ENCODE data around the gene PDCD2. TPM values are rescaled to one million over a fixed set of nuclear protein-coding genes. Genes with fewer than 3 reads are reported as not detected.

The PDCD2 gene
- total and polyA plus RNA-seq, 9 of the 15 experiments (the other 6 are each of a cell fraction or from before 2014, with no cell fraction given) = 67.3 to 430 (median 318) TPM

GRCh38 chr6:170554013-170554795 is 30.2 kb downstream of the PDCD2 start, which contains the start of gene TBP (continued):
- TF ChIP-seq ZBTB9 (CRISPR knock-in tag; IDR thresholded peaks at IDR 0.05) (no peak), TOE1 (IDR thresholded peaks at IDR 0.05; ENCODE audit: borderline replicate concordance) (peak; percentile 47; the same call in 1 of the 2 replicates), TOE1 (CRISPR knock-in tag; IDR thresholded peaks at IDR 0.05; ENCODE audit: borderline replicate concordance, low read depth) (no peak), ETS1 (conservative IDR thresholded peaks at IDR 0.05; ENCODE audit: control insufficient read depth, low read depth, low read length) (peak; percentile 98), MEIS2 (IDR thresholded peaks at IDR 0.05; ENCODE audit: partially characterized antibody) (peak; percentile 39), FOXP1 (CRISPR knock-in tag; IDR thresholded peaks at IDR 0.05) (peak; percentile 49), ZNF431 (CRISPR knock-in tag; IDR thresholded peaks at IDR 0.05) (peak; percentile 31; the same call in 1 of the 2 replicates), POU5F1 (IDR thresholded peaks at IDR 0.05; ENCODE audit: borderline replicate concordance, low read depth, low read length, partially characterized antibody) (peak; percentile 62), GATA2 (CRISPR knock-in tag; IDR thresholded peaks at IDR 0.05) (no peak), TCFL5 (CRISPR knock-in tag; conservative IDR thresholded peaks at IDR 0.05) (no peak), HES1 (IDR thresholded peaks at IDR 0.05; ENCODE audit: low read depth) (no peak), ZNF165 (CRISPR knock-in tag; IDR thresholded peaks at IDR 0.05; ENCODE audit: borderline replicate concordance) (no peak), NR2C1 (IDR thresholded peaks at IDR 0.05) (peak; percentile 96), NR2C1 (tag; IDR thresholded peaks at IDR 0.05) (peak; percentile 98), SNAPC5 (CRISPR knock-in tag; IDR thresholded peaks at IDR 0.05) (no peak), PYGO2 (tag; IDR thresholded peaks at IDR 0.05) (no peak), ILF3 (IDR thresholded peaks at IDR 0.05; ENCODE audit: borderline replicate concordance) (no peak), OTX1 (CRISPR knock-in tag; IDR thresholded peaks at IDR 0.05) (no peak), PHB2 (IDR thresholded peaks at IDR 0.05; ENCODE audit: low read depth) (no peak), EZH2 (IDR thresholded peaks at IDR 0.05; ENCODE audit: borderline replicate concordance, low read depth, low read length) (no peak), ZNF764 (CRISPR knock-in tag; IDR thresholded peaks at IDR 0.05; ENCODE audit: low read depth) (no peak), CTCF (IDR thresholded peaks at IDR 0.05 in 2 of 3, conservative IDR thresholded peaks at IDR 0.05 in 1 of 3; ENCODE audit: insufficient read depth in 2 of 3, low read depth in 1 of 3, low read length in 3 of 3) (peak in 1 of 3 experiments; percentile 5; a peak in 1 of 6 replicates), RB1 (IDR thresholded peaks at IDR 0.05; ENCODE audit: low read depth) (peak; percentile 79), CBX1 (IDR thresholded peaks at IDR 0.05; ENCODE audit: low read depth) (no peak)

Measured in K562 (cell line).